Stimulated activated CD4-positive, alpha-beta T cell treated with anti-CD3 and anti-CD28 coated beads, TNF-alpha, amount 100 ng/mL, for 4 hours (primary cell): Measurements from ENCODE around the gene WDR82.
A peak's percentile ranks its signal among the peaks of the same experiment; 100 is the strongest.

ENCODE experiments used
- DNase-seq, 3 experiments: peaks; one replicate each; pipeline ENCODE4 v3.0.0-alpha.2; 2020; ENCODE audit warnings: low read depth in 3 of 3

Gene WDR82

GRCh38 chr3:52237657-52238172, 40.7 kb downstream of the WDR82 start:
- DNase-seq, result no peak

GRCh38 chr3:52237006-52237656, 41.3 kb downstream of the WDR82 start:
- no peak for DNase-seq

GRCh38 chr3:52236424-52236886, 42.0 kb downstream of the WDR82 start:
- no peak for DNase-seq

GRCh38 chr3:52234516-52235447, 43.7 kb downstream of the WDR82 start:
- DNase-seq, result no peak

- DNase-seq, result no peak
Measured at GRCh38 chr3:52233968-52234367, 44.5 kb downstream of the WDR82 start.

- no peak for DNase-seq
Measured at GRCh38 chr3:52233108-52233591, 45.3 kb downstream of the WDR82 start.

GRCh38 chr3:52232279-52233107, 46.0 kb downstream of the WDR82 start:
- no peak for DNase-seq

GRCh38 chr3:52231502-52232278, 46.8 kb downstream of the WDR82 start:
- DNase-seq, result peak; percentile 78 to 87 (median 87)

- no peak for DNase-seq
Measured at GRCh38 chr3:52230889-52231499, 47.5 kb downstream of the WDR82 start.

- no peak for DNase-seq
Measured at GRCh38 chr3:52230461-52230860, 48.0 kb downstream of the WDR82 start.

GRCh38 chr3:52229656-52230055, 48.8 kb downstream of the WDR82 start:
- DNase-seq, result no peak

- no peak for DNase-seq
Measured at GRCh38 chr3:52228751-52229291, 49.6 kb downstream of the WDR82 start.

- DNase-seq, result no peak
Measured at GRCh38 chr3:52228266-52228665, 50.2 kb downstream of the WDR82 start.

- no peak for DNase-seq
Measured at GRCh38 chr3:52227766-52228165, 50.7 kb downstream of the WDR82 start.

GRCh38 chr3:52227117-52227516, 51.3 kb downstream of the WDR82 start:
- DNase-seq, result no peak

GRCh38 chr3:52226229-52226817, 52.1 kb downstream of the WDR82 start:
- no peak for DNase-seq

- no peak for DNase-seq
Measured at GRCh38 chr3:52225452-52226228, 52.8 kb downstream of the WDR82 start, which contains the start of gene TLR9. Gene TLR9 (minus strand): TSS chr3:52225645. CDS start chr3:52225529, 116 bp downstream.

- no peak for DNase-seq
Measured at GRCh38 chr3:52223449-52224408, 54.7 kb downstream of the WDR82 start.
